Esophagus squamous epithelium (tissue), 4 donors: ENCODE data around the gene IL17RB.

Experiments used
- CTCF ChIP-seq, 6 experiments: fragments of 450-650 bp in 4 of 6; fragments of 200-600 bp in 2 of 6; sonication (generic) in 2 of 6; IDR thresholded peaks; one replicate each; pipeline ENCODE4 v1.5.1; 2016 to 2019; ENCODE audit warnings: antibody characterized with exemption in 6 of 6, mild to moderate bottlenecking in 4 of 6, moderate library complexity in 4 of 6
- POLR2A ChIP-seq, 4 donors: fragments of 450-650 bp; IDR thresholded peaks; one replicate each; pipeline ENCODE4 v1.6.1; 2017; ENCODE audit warnings: antibody characterized with exemption in 4 of 4, mild to moderate bottlenecking in 4 of 4, moderate library complexity in 3 of 4

GRCh38 chr3:53804697-53805462, 41.5 kb upstream of the IL17RB start:
- no peak for TF ChIP-seq CTCF (IDR thresholded peaks at IDR 0.05)
- no peak for TF ChIP-seq POLR2A (IDR thresholded peaks at IDR 0.05)
